D721Med (cell line): Measurements from ENCODE around the gene EFHB.
"Not testable (repeated sequence)": the region's sequence is repeated elsewhere in the genome, so short reads cannot be mapped to it uniquely, and the experiment has no call there.

ENCODE experiments used
- DNase-seq: peaks from one replicate; pipeline ENCODE4 v3.0.0; 2011; ENCODE audit warnings: low spot score; ENCODE audit not compliant: insufficient read length
- FAIRE-seq: peaks from 2 replicates; lab custom pipeline; 2011; peaks lifted over from hg19 to GRCh38; lab: Jason Lieb, UNC
- CTCF ChIP-seq: IDR thresholded peaks from 2 replicates; pipeline ENCODE4 v1.5.1; 2012; ENCODE audit warnings: mild to moderate bottlenecking, control low read depth; ENCODE audit not compliant: insufficient read depth; ENCODE audit errors: missing control alignments

Gene EFHB

GRCh38 chr3:19960696-19961095, 26.7 kb upstream of the EFHB start:
- FAIRE-seq = no peak
- no peak for DNase-seq
- no peak for TF ChIP-seq CTCF

- TF ChIP-seq CTCF = no peak
Measured at GRCh38 chr3:19959505-19959904, 25.5 kb upstream of the EFHB start.

GRCh38 chr3:19957354-19957753, 23.3 kb upstream of the EFHB start:
- FAIRE-seq, DNase-seq: not testable (repeated sequence)

More at GRCh38 chr3:19959505-19959904, 25.5 kb upstream of the EFHB start:
- no peak for DNase-seq
- no peak for FAIRE-seq

DNA sequence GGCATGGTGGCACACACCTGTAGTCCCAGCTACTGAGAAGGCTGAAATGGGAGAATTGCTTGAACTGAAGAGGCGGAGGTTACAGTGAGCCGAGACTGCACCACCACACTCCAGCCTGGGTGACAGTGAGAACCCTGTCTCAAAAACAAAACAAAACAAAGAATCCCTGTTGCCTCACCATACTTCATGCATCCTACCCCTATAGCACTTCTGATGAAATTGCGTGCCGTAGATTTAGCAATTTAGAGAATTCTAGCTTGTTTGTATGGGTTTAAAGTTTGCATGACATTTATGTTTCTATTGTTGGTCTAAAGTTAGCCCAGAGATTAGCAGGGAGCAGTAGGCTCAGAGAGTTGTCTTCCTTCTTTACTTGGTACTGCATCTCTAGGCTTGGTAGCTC, 20.7 kb upstream of the EFHB start:
- DNase-seq (no peak), FAIRE-seq (no peak)
- no peak for TF ChIP-seq CTCF

- FAIRE-seq (no peak), DNase-seq (no peak)
- no peak for TF ChIP-seq CTCF
Measured at GRCh38 chr3:19950316-19950715, 16.3 kb upstream of the EFHB start.

GRCh38 chr3:19948226-19948591, 14.2 kb upstream of the EFHB start:
- DNase-seq = no peak
- no peak for FAIRE-seq
- TF ChIP-seq CTCF = no peak

DNA sequence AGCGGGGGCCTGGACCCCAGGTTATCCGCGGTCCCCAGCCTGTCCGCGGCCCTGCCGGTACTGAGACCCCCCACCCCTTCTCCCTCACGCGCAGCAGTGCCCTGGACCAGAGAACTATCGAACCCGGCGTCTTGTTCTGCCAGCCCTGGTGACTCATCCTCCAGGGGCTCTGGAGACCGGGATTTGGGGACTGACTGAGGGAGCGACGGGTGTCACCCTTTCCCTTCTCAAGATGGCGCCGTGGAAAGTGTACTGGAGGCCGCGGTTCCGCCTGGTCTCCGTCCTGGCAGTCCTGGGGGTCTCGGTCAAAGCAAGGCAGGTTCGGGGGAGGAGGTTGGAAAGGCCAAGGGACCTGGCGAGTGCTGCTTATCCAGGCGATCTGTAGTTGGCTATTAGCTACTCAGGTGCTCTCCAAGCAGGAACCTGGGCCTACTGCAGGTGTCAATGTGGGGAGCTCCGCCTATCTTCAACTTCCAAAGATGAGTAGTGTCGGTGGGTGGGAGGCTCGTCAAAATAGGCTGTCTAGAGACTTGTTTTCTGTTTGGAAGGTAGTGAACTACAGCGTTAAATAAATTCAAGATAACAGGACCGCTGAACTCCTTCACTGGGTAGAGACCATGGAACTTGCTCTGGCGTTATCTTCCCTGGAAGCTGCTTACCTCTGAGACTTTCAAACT, 13.7 kb upstream of the EFHB start:
- FAIRE-seq (no peak), DNase-seq (no peak)
- no peak for TF ChIP-seq CTCF
